Measurements from ENCODE around the gene SHISAL2B.
"Not testable (repeated sequence)": the region's sequence is repeated elsewhere in the genome, so short reads cannot be mapped to it uniquely, and the experiment has no call there.

The SHISAL2B gene

DNA sequence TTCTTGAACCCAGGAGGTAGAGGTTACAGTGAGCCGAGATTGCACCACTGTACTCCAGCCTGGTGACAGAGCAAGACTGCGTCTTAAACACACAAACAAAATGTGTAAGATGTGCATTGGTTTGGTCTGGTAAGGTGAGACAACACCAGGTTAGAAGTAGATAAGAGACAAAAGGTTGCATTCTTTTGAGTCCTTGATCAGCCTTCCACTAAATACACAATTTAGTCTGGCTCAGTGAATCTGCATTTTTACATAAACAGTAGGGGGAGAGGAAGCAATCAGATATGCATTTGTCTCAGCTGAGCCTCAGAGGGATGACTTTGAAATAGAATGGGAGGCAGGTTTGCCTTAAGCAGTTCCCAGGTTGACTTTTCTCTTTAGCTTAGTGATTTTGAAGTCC is 15.8 kb downstream of the SHISAL2B start:
- not testable (repeated sequence) for DNase-seq

DNA sequence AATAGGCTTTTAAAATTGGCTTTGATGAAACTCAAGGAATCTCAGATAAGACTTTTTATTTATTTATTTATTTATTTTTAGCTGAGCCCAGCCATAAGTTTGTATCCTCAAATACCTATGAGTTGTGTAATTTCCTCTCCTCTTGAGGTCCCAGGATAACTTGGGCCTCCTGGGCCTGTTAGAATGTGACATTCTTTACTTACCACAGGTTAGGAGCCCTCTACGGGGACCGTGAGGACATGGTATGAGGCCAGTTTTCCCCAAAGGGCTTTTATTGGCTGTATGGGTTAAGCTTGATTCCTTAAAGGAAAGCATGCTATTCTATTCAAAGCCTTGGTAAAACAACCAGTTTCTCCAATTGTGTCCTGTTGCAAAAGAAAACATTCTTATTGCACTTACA is 16.9 kb downstream of the SHISAL2B start:
- DNase-seq, result no peak

DNA sequence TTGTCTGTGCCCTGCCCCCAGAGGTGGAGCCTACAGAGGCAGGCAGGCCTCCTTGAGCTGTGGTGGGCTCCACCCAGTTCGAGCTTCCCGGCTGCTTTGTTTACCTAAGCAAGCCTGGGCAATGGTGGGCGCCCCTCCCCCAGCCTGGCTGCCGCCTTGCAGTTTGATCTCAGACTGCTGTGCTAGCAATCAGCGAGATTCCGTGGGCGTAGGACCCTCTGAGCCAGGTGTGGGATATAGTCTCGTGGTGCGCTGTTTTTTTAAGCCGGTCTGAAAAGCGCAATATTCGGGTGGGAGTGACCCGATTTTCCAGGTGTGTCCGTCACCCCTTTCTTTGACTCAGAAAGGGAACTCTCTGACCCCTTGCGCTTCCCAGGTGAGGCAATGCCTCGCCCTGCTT is 24.2 kb downstream of the SHISAL2B start:
- not testable (repeated sequence) for DNase-seq

GRCh38 chr5:64722588-64722987 is 32.3 kb downstream of the SHISAL2B start:
- DNase-seq, result no peak

DNA sequence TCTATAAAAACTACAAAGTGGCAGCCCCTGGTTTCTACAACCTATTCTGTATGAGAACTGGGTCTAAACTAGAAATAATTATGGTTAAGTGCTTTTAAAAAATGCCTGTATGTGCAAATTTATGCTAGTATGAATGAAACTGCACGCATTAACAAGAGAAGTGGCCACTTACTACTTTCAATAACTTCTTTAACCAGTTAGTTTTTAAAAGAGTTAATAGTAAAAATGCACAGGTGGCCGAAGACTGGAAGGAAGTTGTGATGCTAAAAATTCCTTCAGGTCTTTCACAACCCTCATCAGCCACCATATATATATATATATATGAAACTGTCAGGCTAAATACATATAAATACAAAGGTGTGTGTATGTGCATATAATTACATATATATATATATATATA is 36.8 kb downstream of the SHISAL2B start:
- DNase-seq, result no peak

GRCh38 chr5:64742411-64742810 is 52.1 kb downstream of the SHISAL2B start:
- no peak for DNase-seq

DNA sequence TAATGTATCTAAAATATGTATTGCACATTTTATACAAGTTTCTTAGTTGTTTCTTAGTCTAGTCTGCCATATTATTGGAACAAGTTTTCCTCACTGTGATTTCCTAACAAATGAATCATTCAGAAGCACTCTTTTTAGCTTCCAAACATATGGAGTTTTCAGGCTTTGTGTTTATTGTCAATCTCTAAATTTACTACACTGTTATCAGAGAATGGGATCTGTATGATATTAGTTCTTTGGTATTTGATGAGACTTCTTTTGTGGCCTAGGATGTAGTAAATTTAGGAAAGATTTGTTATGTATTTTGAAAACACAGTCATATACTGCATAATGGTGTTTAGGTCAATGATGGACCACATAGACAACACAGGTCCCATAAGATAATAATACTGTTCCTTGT is 52.5 kb downstream of the SHISAL2B start:
- no peak for DNase-seq

DNA sequence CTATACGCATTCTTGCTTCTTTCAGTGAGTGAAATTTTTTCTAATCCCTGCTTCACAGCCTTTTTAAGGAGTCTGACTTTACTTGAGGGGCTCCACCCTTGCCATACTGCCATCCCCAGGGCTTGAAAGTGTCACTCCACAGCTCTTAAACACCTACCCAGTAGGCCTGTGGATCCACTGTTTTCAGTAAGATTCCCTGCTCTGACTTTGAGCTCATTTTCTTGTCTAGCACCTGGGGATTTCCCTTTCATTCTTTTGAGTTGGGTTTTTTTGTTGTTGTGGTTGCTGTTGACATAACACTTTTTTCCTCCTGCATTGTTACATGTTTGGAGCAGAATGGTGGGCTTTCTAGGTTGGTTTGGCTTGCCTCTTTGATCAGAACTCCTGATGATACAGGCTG is 54.6 kb downstream of the SHISAL2B start:
- DNase-seq, result no peak

DNA sequence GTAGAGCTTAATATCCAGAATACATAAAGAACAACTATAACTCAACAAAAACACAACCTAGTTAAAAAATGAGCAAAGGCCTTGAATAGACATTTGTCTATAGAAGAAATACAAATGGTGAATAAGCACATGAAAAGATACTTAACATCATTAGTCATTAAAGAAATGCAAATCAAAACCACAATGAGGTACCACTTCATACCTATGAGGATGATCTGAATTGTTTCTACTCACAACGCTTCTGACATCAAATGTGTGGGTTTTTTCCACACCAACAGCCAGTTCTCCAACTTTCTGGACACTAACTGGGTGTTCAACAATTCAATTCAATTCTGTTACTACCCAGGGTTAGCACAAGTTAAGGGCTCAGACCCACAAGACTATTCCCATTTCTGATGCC is 56.1 kb downstream of the SHISAL2B start:
- no peak for DNase-seq

DNA sequence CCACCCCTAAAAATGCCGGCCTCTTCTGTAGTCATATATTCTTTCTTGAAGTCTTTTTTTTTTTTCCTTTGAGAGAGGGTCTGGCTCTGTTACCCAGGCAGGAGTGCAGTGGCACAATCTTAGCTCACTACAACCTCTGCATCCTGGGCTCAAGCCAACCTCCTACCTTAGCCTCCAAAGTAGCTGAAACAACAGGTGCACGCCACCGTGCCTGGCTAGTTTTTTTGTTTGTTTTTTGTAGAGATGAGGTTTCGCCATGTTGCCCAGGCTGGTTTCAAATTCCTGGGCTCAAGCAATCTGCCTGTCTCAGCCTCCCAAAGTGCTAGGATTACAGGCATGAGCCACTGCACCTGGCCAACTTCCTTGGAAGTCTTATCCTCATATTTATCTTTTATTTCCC is 59.1 kb downstream of the SHISAL2B start:
- DNase-seq, result no peak

DNA sequence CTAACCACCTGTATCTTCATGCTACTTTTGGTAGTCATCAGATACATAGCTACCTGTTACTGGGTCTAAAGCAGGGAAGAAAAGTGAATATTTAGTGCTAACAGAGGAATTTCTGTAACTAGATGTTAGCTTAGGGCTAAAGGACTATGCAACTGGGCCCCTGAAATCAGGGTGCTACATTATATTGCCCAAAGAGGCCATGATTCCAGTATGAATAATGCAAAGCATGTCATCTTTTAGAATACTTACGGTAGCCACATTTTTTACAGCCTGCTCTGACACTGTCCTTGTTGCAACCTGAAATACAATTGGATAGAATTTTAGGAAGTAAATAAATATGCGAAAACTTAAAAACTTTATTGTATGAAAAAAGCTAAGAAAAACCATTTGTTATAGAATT is 63.8 kb downstream of the SHISAL2B start:
- DNase-seq, result no peak

DNA sequence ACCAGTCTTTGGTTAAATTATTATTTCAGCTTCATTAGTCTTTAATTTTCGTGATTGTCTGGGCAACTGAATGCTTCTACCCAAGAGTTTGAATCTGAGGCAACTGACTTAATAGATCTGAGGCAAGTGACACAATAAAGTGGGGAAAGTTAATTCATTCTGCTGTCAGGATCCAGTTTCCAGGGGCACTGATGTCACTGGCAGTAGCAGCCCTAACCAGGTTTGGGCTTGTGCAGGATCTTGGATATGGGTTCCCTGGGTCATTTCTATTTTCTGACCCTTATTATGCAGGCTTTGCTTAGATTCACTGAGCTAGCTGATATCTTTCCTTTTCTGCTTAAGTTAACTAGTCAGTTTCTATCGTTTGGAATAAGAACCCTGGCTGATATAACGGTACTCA is 68.6 kb downstream of the SHISAL2B start:
- no peak for DNase-seq

GRCh38 chr5:64759960-64760660 is 69.8 kb downstream of the SHISAL2B start:
- DNase-seq, result peak; percentile 51

DNA sequence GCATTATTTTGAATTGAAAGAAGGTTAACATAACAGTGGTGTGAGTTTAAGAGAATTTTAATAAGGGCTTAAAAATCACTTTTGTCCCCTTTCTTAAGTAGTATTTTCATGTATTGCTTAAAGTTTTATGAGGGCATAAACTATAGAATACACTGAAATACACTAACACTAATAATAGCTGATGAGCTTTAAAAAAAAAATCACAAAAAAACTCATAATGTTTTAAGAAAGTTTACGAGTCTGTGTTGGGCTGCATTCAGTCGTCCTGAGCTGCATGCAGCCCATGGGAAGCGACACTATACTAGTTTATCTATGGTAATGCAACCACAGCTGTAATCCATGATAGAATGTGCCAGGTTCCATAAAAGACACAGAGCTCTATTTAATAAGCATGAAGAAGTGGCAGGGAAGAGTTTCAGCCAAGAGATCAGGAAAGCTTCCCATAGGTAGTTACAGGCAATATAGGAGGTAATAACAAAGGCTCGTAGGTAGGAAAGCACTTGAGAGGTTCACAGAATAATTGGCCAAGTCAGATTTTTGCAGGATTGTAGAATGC is 73.7 kb downstream of the SHISAL2B start:
- no peak for DNase-seq

GRCh38 chr5:64765804-64766504 is 75.7 kb downstream of the SHISAL2B start:
- DNase-seq, result no peak

DNA sequence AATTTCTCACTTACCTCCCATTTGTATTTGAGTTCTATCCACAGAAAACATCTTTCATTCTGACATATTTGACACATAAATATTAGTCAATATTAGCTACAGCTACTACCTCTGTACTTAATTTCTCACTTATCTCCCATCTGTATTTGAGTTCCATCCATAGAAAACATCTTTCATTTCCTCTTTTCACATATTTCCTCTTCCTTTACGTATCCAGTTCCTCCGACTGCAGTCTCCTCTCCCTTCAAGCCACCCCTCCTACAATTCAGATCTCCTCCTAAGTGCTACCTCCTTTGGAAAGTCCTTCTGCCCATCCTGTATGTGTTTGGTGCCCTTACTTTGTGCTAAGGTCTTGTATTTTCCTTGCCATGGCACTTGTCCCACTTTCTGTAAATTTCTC is 76.6 kb downstream of the SHISAL2B start:
- DNase-seq, result no peak

All from islet precursor cell (in vitro differentiated cells).